ENCODE data around the gene SH3RF1. TPM values are rescaled to one million over a fixed set of nuclear protein-coding genes. Genes with fewer than 3 reads are reported as not detected.

The SH3RF1 gene
- 3.7 TPM for polyA plus RNA-seq (2012; ENCODE audit: low read depth, missing spikeins)

GRCh38 chr4:169270810-169271691 is at the start of gene SH3RF1:
Gene SH3RF1, minus strand, starts transcription at chr4:169270956. Its CDS starts 1,744 bp downstream, at chr4:169269212.
- FAIRE-seq (peak; percentile 71), DNase-seq (ENCODE audit: insufficient read length, low spot score) (peak; percentile 63)
- TF ChIP-seq SPI1 (IDR thresholded peaks at IDR 0.05; ENCODE audit: low read depth, low read length) (no peak), POLR2AphosphoS5 (IDR thresholded peaks at IDR 0.05; ENCODE audit: low read depth, low read length) (peak; percentile 45; the same call in 1 of the 2 replicates), TAF1 (IDR thresholded peaks at IDR 0.05; ENCODE audit: low read depth, low read length) (peak; percentile 42; the same call in 1 of the 2 replicates)

GRCh38 chr4:169315530-169316343 is 45.0 kb upstream of the SH3RF1 start:
- TF ChIP-seq PAX5 (IDR thresholded peaks at IDR 0.05; ENCODE audit: insufficient read depth, low read length, severe bottlenecking) (no peak), TAF1 (IDR thresholded peaks at IDR 0.05; ENCODE audit: low read depth, low read length) (no peak), POLR2A (IDR thresholded peaks at IDR 0.05; ENCODE audit: low read depth, low read length) (no peak), POLR2AphosphoS5 (IDR thresholded peaks at IDR 0.05; ENCODE audit: low read depth, low read length) (no peak), SPI1 (IDR thresholded peaks at IDR 0.05; ENCODE audit: low read depth, low read length) (no peak), POU2F2 (IDR thresholded peaks at IDR 0.05; ENCODE audit: low read depth, low read length) (no peak)
- no peak for FAIRE-seq
- no peak for DNase-seq (ENCODE audit: insufficient read length, low spot score)

- DNase-seq (ENCODE audit: insufficient read length, low spot score) (no peak), FAIRE-seq (no peak)
- no peak for TF ChIP-seq PAX5 (IDR thresholded peaks at IDR 0.05; ENCODE audit: insufficient read depth, low read length, severe bottlenecking)
- no peak for TF ChIP-seq POU2F2 (IDR thresholded peaks at IDR 0.05; ENCODE audit: low read depth, low read length)
- TF ChIP-seq SPI1 (IDR thresholded peaks at IDR 0.05; ENCODE audit: low read depth, low read length) = no peak
- no peak for TF ChIP-seq TAF1 (IDR thresholded peaks at IDR 0.05; ENCODE audit: low read depth, low read length)
- TF ChIP-seq POLR2A (IDR thresholded peaks at IDR 0.05; ENCODE audit: low read depth, low read length) = no peak
- no peak for TF ChIP-seq POLR2AphosphoS5 (IDR thresholded peaks at IDR 0.05; ENCODE audit: low read depth, low read length)
Measured at GRCh38 chr4:169314906-169315305, 44.1 kb upstream of the SH3RF1 start.

GRCh38 chr4:169313732-169314131 is 43.0 kb upstream of the SH3RF1 start:
- DNase-seq (ENCODE audit: insufficient read length, low spot score) (no peak), FAIRE-seq (no peak)
- TF ChIP-seq POLR2A (IDR thresholded peaks at IDR 0.05; ENCODE audit: low read depth, low read length) = no peak
- TF ChIP-seq SPI1 (IDR thresholded peaks at IDR 0.05; ENCODE audit: low read depth, low read length) = no peak
- no peak for TF ChIP-seq PAX5 (IDR thresholded peaks at IDR 0.05; ENCODE audit: insufficient read depth, low read length, severe bottlenecking)
- no peak for TF ChIP-seq TAF1 (IDR thresholded peaks at IDR 0.05; ENCODE audit: low read depth, low read length)
- no peak for TF ChIP-seq POU2F2 (IDR thresholded peaks at IDR 0.05; ENCODE audit: low read depth, low read length)
- no peak for TF ChIP-seq POLR2AphosphoS5 (IDR thresholded peaks at IDR 0.05; ENCODE audit: low read depth, low read length)

- FAIRE-seq (no peak), DNase-seq (ENCODE audit: insufficient read length, low spot score) (no peak)
- TF ChIP-seq PAX5 (IDR thresholded peaks at IDR 0.05; ENCODE audit: insufficient read depth, low read length, severe bottlenecking) (no peak), POU2F2 (IDR thresholded peaks at IDR 0.05; ENCODE audit: low read depth, low read length) (no peak), TAF1 (IDR thresholded peaks at IDR 0.05; ENCODE audit: low read depth, low read length) (no peak), SPI1 (IDR thresholded peaks at IDR 0.05; ENCODE audit: low read depth, low read length) (no peak), POLR2A (IDR thresholded peaks at IDR 0.05; ENCODE audit: low read depth, low read length) (no peak), POLR2AphosphoS5 (IDR thresholded peaks at IDR 0.05; ENCODE audit: low read depth, low read length) (no peak)
Measured at GRCh38 chr4:169312690-169313422, 42.1 kb upstream of the SH3RF1 start.

- DNase-seq (ENCODE audit: insufficient read length, low spot score) = no peak
- peak; percentile 60 for FAIRE-seq
- TF ChIP-seq POLR2A (IDR thresholded peaks at IDR 0.05; ENCODE audit: low read depth, low read length) (no peak), SPI1 (IDR thresholded peaks at IDR 0.05; ENCODE audit: low read depth, low read length) (no peak), TAF1 (IDR thresholded peaks at IDR 0.05; ENCODE audit: low read depth, low read length) (no peak), PAX5 (IDR thresholded peaks at IDR 0.05; ENCODE audit: insufficient read depth, low read length, severe bottlenecking) (no peak), POU2F2 (IDR thresholded peaks at IDR 0.05; ENCODE audit: low read depth, low read length) (no peak), POLR2AphosphoS5 (IDR thresholded peaks at IDR 0.05; ENCODE audit: low read depth, low read length) (no peak)
Measured at GRCh38 chr4:169311643-169312365, 41.0 kb upstream of the SH3RF1 start.

GRCh38 chr4:169309326-169309967 is 38.7 kb upstream of the SH3RF1 start:
- DNase-seq (ENCODE audit: insufficient read length, low spot score) (no peak), FAIRE-seq (no peak)
- TF ChIP-seq POLR2A (IDR thresholded peaks at IDR 0.05; ENCODE audit: low read depth, low read length) = no peak
- no peak for TF ChIP-seq POLR2AphosphoS5 (IDR thresholded peaks at IDR 0.05; ENCODE audit: low read depth, low read length)
- no peak for TF ChIP-seq PAX5 (IDR thresholded peaks at IDR 0.05; ENCODE audit: insufficient read depth, low read length, severe bottlenecking)
- TF ChIP-seq POU2F2 (IDR thresholded peaks at IDR 0.05; ENCODE audit: low read depth, low read length) = no peak
- TF ChIP-seq SPI1 (IDR thresholded peaks at IDR 0.05; ENCODE audit: low read depth, low read length) = no peak
- no peak for TF ChIP-seq TAF1 (IDR thresholded peaks at IDR 0.05; ENCODE audit: low read depth, low read length)

GRCh38 chr4:169307576-169307975 is 36.8 kb upstream of the SH3RF1 start:
- DNase-seq (ENCODE audit: insufficient read length, low spot score) = no peak
- no peak for TF ChIP-seq TAF1 (IDR thresholded peaks at IDR 0.05; ENCODE audit: low read depth, low read length)
- FAIRE-seq = no peak

Data from GM12891 (cell line).